ENCODE measurements around the gene PTTG1IP2.

The PTTG1IP2 gene

GRCh38 chr7:90469554-90469953 is at the start of gene PTTG1IP2:
Gene PTTG1IP2 (plus strand): TSS chr7:90469639. CDS start chr7:90469787, 148 bp downstream.
- no peak for DNase-seq

GRCh38 chr7:90421651-90422050 is 47.8 kb upstream of the PTTG1IP2 start:
- no peak for DNase-seq

GRCh38 chr7:90424720-90425119 is 44.7 kb upstream of the PTTG1IP2 start:
- DNase-seq: no peak

- DNase-seq: no peak
These were observed 44.1 kb upstream of the PTTG1IP2 start for GRCh38 chr7:90425376-90425775.

- no peak for DNase-seq
These were observed 38.6 kb upstream of the PTTG1IP2 start for GRCh38 chr7:90430614-90431460.

- no peak for DNase-seq
These were observed 36.7 kb upstream of the PTTG1IP2 start for GRCh38 chr7:90432752-90433151.

- DNase-seq: no peak
These were observed 36.2 kb upstream of the PTTG1IP2 start for GRCh38 chr7:90433221-90433620.

GRCh38 chr7:90445633-90446032 is 23.8 kb upstream of the PTTG1IP2 start:
- no peak for DNase-seq

GRCh38 chr7:90446137-90446899 is 23.1 kb upstream of the PTTG1IP2 start:
- DNase-seq: no peak

GRCh38 chr7:90453259-90453891 is 16.1 kb upstream of the PTTG1IP2 start:
- no peak for DNase-seq

GRCh38 chr7:90453931-90454330 is 15.5 kb upstream of the PTTG1IP2 start:
- DNase-seq: no peak

- peak; percentile 52 for DNase-seq
These were observed 14.0 kb upstream of the PTTG1IP2 start for GRCh38 chr7:90455163-90456030.

GRCh38 chr7:90458104-90458503 is 11.3 kb upstream of the PTTG1IP2 start:
- DNase-seq: no peak

- DNase-seq: no peak
These were observed 9.6 kb upstream of the PTTG1IP2 start for GRCh38 chr7:90459888-90460287.

GRCh38 chr7:90461219-90461618 is 8.2 kb upstream of the PTTG1IP2 start:
- no peak for DNase-seq

- DNase-seq: peak; percentile 52
These were observed 6.2 kb upstream of the PTTG1IP2 start for GRCh38 chr7:90463151-90463628.

- no peak for DNase-seq
These were observed 3.6 kb upstream of the PTTG1IP2 start for GRCh38 chr7:90465816-90466215.

- no peak for DNase-seq
These were observed 3.5 kb downstream of the PTTG1IP2 start for GRCh38 chr7:90472805-90473540.

GRCh38 chr7:90473814-90474213 is 4.4 kb downstream of the PTTG1IP2 start:
- DNase-seq: no peak

GRCh38 chr7:90474284-90475210 is 5.1 kb downstream of the PTTG1IP2 start:
- DNase-seq: no peak

- DNase-seq: no peak
These were observed 13.8 kb downstream of the PTTG1IP2 start for GRCh38 chr7:90483251-90483650.
